GM12878 (cell line): Measurements from ENCODE around the gene PCDH15. TPM values are rescaled to one million over a fixed set of nuclear protein-coding genes. Genes with fewer than 3 reads are reported as not detected.
A peak's percentile ranks its signal among the peaks of the same experiment; 100 is the strongest.

Experiments
- ATAC-seq: fragments of 200-7000 bp; cut with Tn5 transposase; 3 replicates; pipeline ENCODE4 v1.9.1; 2020; ENCODE audit warnings: mild to moderate bottlenecking, moderate library complexity
- BruUV-seq: library from RNA; stranded (reverse); fragments of 400-500 nt; replicated peaks from 2 replicates; lab custom pipeline; 2021; lab: Mats Ljungman, UMichigan
- CTCF ChIA-PET: fragments of 300-600 bp; sonication (Branson Sonifier 250); formaldehyde crosslinking; extraction: SDS; loops from one replicate; lab custom pipeline; 2021; ENCODE audit warnings: inconsistent platforms; lab: Yijun Ruan, JAX
- POLR2A ChIA-PET: fragments of 350-600 bp; formaldehyde crosslinking; extraction: SDS; loops from one replicate; lab custom pipeline; 2021; ENCODE audit warnings: inconsistent platforms; lab: Charles Lee
- RAD21 ChIA-PET: fragments of 300-600 bp; sonication (Branson Sonifier 250); formaldehyde crosslinking; loops from one replicate; lab custom pipeline; 2023; ENCODE audit warnings: antibody characterized with exemption; ENCODE audit not compliant: unreplicated experiment; lab: Charles Lee
- SMC1A ChIA-PET: fragments of 300-600 bp; sonication (Branson Sonifier 250); formaldehyde crosslinking; loops from one replicate; lab custom pipeline; 2023; ENCODE audit not compliant: unreplicated experiment, uncharacterized antibody; lab: Charles Lee
- DNase-seq: peaks from one replicate; pipeline ENCODE4 v3.0.0-alpha.2; 2011; ENCODE audit warnings: low read depth, low spot score
- FAIRE-seq: peaks from 3 replicates; lab custom pipeline; 2011; peaks lifted over from hg19 to GRCh38; lab: Jason Lieb, UNC
- H2AFZ ChIP-seq: 2 replicates; pipeline ENCODE4 v1.6.0; 2011; ENCODE audit warnings: low read depth, low read length, control low read depth; ENCODE audit not compliant: control insufficient read depth
- H3K27ac ChIP-seq: 2 replicates; pipeline ENCODE4 v1.5.1; 2011; ENCODE audit warnings: control low read depth; ENCODE audit not compliant: control insufficient read depth, insufficient read depth
- H3K27me3 ChIP-seq, 2 experiments: replicated peaks in 1 of 2; 2 replicates each; pipeline versions ENCODE4 v1.6.0 to v1.6.1; 2011; ENCODE audit warnings: low read length in 1 of 2; ENCODE audit not compliant: control insufficient read depth in 2 of 2, insufficient read depth in 2 of 2
- H3K36me3 ChIP-seq, 2 experiments: 2 replicates each; pipeline ENCODE4 v1.5.1; 2011; ENCODE audit warnings: low read length in 1 of 2; ENCODE audit not compliant: control insufficient read depth in 2 of 2, insufficient read depth in 2 of 2
- H3K4me1 ChIP-seq: 2 replicates; pipeline ENCODE4 v1.6.1; 2011; ENCODE audit warnings: mild to moderate bottlenecking, low read length, moderate library complexity, mixed read lengths; ENCODE audit not compliant: control insufficient read depth, insufficient read depth
- H3K4me2 ChIP-seq: 2 replicates; pipeline ENCODE4 v1.6.0; 2011; ENCODE audit warnings: control low read depth; ENCODE audit not compliant: control insufficient read depth, insufficient read depth
- H3K4me3 ChIP-seq: fragments of 200-600 bp; sonication (generic); 2 replicates; pipeline ENCODE4 v1.5.1; 2016
- H3K79me2 ChIP-seq: 2 replicates; pipeline ENCODE4 v1.6.0; 2011; ENCODE audit warnings: low read length; ENCODE audit not compliant: control insufficient read depth, insufficient read depth
- H3K9ac ChIP-seq: 2 replicates; pipeline ENCODE4 v1.8.0; 2011; ENCODE audit warnings: low read length, control low read depth, mixed read lengths; ENCODE audit not compliant: control insufficient read depth, insufficient read depth
- H3K9me3 ChIP-seq: replicated peaks from 3 replicates; pipeline ENCODE4 v1.5.1; 2011; ENCODE audit warnings: mild to moderate bottlenecking, low read length; ENCODE audit not compliant: control insufficient read depth, insufficient read depth
- H4K20me1 ChIP-seq: 2 replicates; pipeline ENCODE4 v1.6.0; 2011; ENCODE audit not compliant: control insufficient read depth, insufficient read depth
- ASH2L ChIP-seq: fragments of 300-600, 200-600 bp; sonication (generic); IDR thresholded peaks from 2 replicates; pipeline ENCODE4 v1.6.1; 2017; ENCODE audit warnings: low read depth, mild to moderate bottlenecking, borderline replicate concordance
- CREB1 ChIP-seq: IDR thresholded peaks from 2 replicates; pipeline ENCODE4 v1.6.1; 2012; ENCODE audit warnings: low read depth, mild to moderate bottlenecking, inconsistent platforms
- EED ChIP-seq: sonication (generic); IDR thresholded peaks from 2 replicates; pipeline ENCODE4 v1.6.1; 2016; ENCODE audit warnings: antibody characterized with exemption, low read depth
- EP300 ChIP-seq, 2 experiments: fragments of 150-350 bp in 1 of 2; IDR thresholded peaks; 2 replicates each; pipeline ENCODE4 v1.6.1; 2011 to 2012; ENCODE audit warnings: low read depth in 2 of 2, low read length in 2 of 2, borderline replicate concordance in 1 of 2, improper control_type of control experiment in 1 of 2, inconsistent platforms in 1 of 2; ENCODE audit not compliant: control insufficient read depth in 1 of 2
- HDAC6 ChIP-seq: fragments of 200-600 bp; sonication (generic); IDR thresholded peaks from one replicate; pipeline ENCODE4 v1.8.0; 2017; ENCODE audit warnings: antibody characterized with exemption; ENCODE audit not compliant: unreplicated experiment
- IKZF1 ChIP-seq: fragments of 450-650 bp; conservative IDR thresholded peaks from 2 replicates; pipeline ENCODE4 v1.6.1; 2017; ENCODE audit warnings: antibody characterized with exemption, mild to moderate bottlenecking
- MEF2B ChIP-seq: fragments of 450-650 bp; IDR thresholded peaks from 2 replicates; pipeline ENCODE4 v1.6.1; 2018; ENCODE audit warnings: mild to moderate bottlenecking, moderate library complexity; ENCODE audit not compliant: partially characterized antibody, poor library complexity, severe bottlenecking
- NFXL1 ChIP-seq: fragments of 450-650 bp; IDR thresholded peaks from 2 replicates; pipeline ENCODE4 v1.6.1; 2017; ENCODE audit warnings: antibody characterized with exemption, mild to moderate bottlenecking, borderline replicate concordance
- NR2F1 ChIP-seq: fragments of 450-650 bp; conservative IDR thresholded peaks from 2 replicates; pipeline ENCODE4 v1.6.1; 2017; ENCODE audit warnings: mild to moderate bottlenecking
- PKNOX1 ChIP-seq: fragments of 450-650 bp; IDR thresholded peaks from 2 replicates; pipeline ENCODE4 v1.6.1; 2016; ENCODE audit warnings: mild to moderate bottlenecking
- PML ChIP-seq: IDR thresholded peaks from 2 replicates; pipeline ENCODE4 v1.6.1; 2012; ENCODE audit warnings: low read length, inconsistent platforms
- SKIL ChIP-seq: fragments of 450-650 bp; IDR thresholded peaks from 2 replicates; pipeline ENCODE4 v1.6.1; 2017; ENCODE audit warnings: mild to moderate bottlenecking, low read depth, inconsistent platforms; ENCODE audit not compliant: poor library complexity, severe bottlenecking
- SREBF1 ChIP-seq: IDR thresholded peaks from 2 replicates; pipeline ENCODE4 v1.6.1; 2012; ENCODE audit warnings: mild to moderate bottlenecking, low read length
- STAT1 ChIP-seq: fragments of 450-650 bp; conservative IDR thresholded peaks from 2 replicates; pipeline ENCODE4 v1.6.1; 2014; ENCODE audit warnings: antibody characterized with exemption, mild to moderate bottlenecking
- YY1 ChIP-seq: IDR thresholded peaks from 2 replicates; pipeline ENCODE4 v1.6.1; 2011; ENCODE audit warnings: low read depth, mild to moderate bottlenecking, low read length
- WGBS: methylation state at CpG from one replicate; pipeline ENCODE4 v1.1.6; 2016; ENCODE audit warnings: low lambda C conversion rate; ENCODE audit not compliant: insufficient replicate concordance, insufficient coverage; ENCODE audit errors: missing lambda C conversion rate; 5-methylcytosine and 5-hydroxymethylcytosine counted together
- in situ Hi-C: fragments of 300-500 bp; cut with MboI; formaldehyde crosslinking; loops from 9 replicates; pipeline ENCODE4 v1.14.3; 2018; ENCODE audit warnings: mixed read lengths
- intact Hi-C: fragments of 100-400 bp; cut with micrococcal nuclease; formaldehyde crosslinking; loops from one replicate; pipeline ENCODE4 v1.14.2; 2022; ENCODE audit not compliant: unreplicated experiment
- polyA plus RNA-seq, 11 experiments: library from polyadenylated mRNA; depleted of rRNA in 4 of 11; unstranded in 6 of 11; stranded (reverse) in 5 of 11; fragments of >200 nt; fragmentation: Nextera tagmentation in 4 of 11; fragmentation: Illumina TruSeq in 1 of 11; extraction: Ambion mirVana in 4 of 11; extraction: Trizol in 1 of 11; gene quantifications; 1 replicate in 1 of 11; 2 replicates in 10 of 11; pipeline versions ENCODE4 v1.2.1 to v1.2.3, GENCODE V29; 2011 to 2016; ENCODE audit warnings: inconsistent platforms in 2 of 11, missing spikeins in 2 of 11, low read depth in 1 of 11
- total RNA-seq, 4 experiments: library from RNA; depleted of rRNA in 3 of 4; stranded (reverse); fragments of >200 nt in 3 of 4; fragmentation: Illumina TruSeq in 1 of 4; extraction: Trizol in 1 of 4; gene quantifications; 2 replicates each; pipeline versions ENCODE4 v1.2.1 to v1.2.3, GENCODE V29; 2013 to 2021
- TF ChIP-seq, protein P1 (sequence below): fragments of 450-650 bp; formaldehyde crosslinking; IDR thresholded peaks from 2 replicates; pipeline ENCODE4 v1.5.0; 2022; ENCODE audit warnings: mild to moderate bottlenecking, missing genetic modification characterization
- TF ChIP-seq, protein P2 (sequence below): IDR thresholded peaks from 2 replicates; pipeline ENCODE4 v1.6.1; 2012; ENCODE audit warnings: low read depth, low read length, improper control_type of control experiment

Gene PCDH15
- total and polyA plus RNA-seq, 10 of the 15 experiments (the other 5 are each of a cell fraction or from before 2014, with no cell fraction given) = 0.03 to 0.52 (median 0.07) TPM; not detected in 6

DNA sequence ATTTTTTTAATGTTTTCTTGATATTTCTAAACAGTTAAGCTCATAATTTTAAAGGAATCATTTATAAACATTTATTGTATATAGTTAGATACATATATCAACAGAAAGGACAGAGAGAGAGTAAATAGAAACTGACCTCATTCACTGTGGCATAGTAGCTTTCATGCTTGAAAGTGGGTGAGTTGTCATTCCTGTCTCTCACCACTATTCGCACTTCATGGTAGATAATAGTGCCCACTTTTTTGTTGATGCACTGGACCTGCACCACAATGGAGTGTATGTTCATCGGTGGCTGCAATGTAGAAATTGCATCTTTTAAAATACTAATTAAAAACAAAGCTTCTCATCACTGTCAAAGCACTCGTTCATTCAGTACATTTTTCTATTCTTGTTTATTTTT, 432.0 kb downstream of the PCDH15 start:
- Histone ChIP-seq H3K79me2 (no peaks in the 10 kb centered on the region), H3K9me3 (no peaks in the 10 kb centered on the region), H3K9ac (no peak overlapping the region), H2AFZ (no peak overlapping the region), H3K4me1 (no peaks in the 10 kb centered on the region), H3K27me3 (no peaks in the 10 kb centered on the region), H3K4me3 (no peak overlapping the region), H4K20me1 (no peaks in the 10 kb centered on the region), H3K36me3 (no peaks in the 10 kb centered on the region), H3K27ac (no peak overlapping the region), H3K4me2 (no peak overlapping the region)
- FAIRE-seq (no peak), DNase-seq (no peak), ATAC-seq (peak; percentile 56; the same call in 2 of the 3 replicates)
- ChIA-PET SMC1A (no interaction called here), POLR2A (no interaction called here), RAD21 (no interaction called here), CTCF (no interaction called here)
- intact Hi-C loops (no loop called here), in situ Hi-C loops (no loop called here)
- no TSS peak for BruUV-seq
- 21% methylated on average over 3 of the region's 3 CpGs for WGBS
- TF ChIP-seq MEF2B = no peak
- no peak for TF ChIP-seq PKNOX1
- TF ChIP-seq SREBF1 = no peak
- no peak for TF ChIP-seq NFXL1
- no peak for TF ChIP-seq YY1
- no peak for TF ChIP-seq CREB1
- TF ChIP-seq, protein P1, sequence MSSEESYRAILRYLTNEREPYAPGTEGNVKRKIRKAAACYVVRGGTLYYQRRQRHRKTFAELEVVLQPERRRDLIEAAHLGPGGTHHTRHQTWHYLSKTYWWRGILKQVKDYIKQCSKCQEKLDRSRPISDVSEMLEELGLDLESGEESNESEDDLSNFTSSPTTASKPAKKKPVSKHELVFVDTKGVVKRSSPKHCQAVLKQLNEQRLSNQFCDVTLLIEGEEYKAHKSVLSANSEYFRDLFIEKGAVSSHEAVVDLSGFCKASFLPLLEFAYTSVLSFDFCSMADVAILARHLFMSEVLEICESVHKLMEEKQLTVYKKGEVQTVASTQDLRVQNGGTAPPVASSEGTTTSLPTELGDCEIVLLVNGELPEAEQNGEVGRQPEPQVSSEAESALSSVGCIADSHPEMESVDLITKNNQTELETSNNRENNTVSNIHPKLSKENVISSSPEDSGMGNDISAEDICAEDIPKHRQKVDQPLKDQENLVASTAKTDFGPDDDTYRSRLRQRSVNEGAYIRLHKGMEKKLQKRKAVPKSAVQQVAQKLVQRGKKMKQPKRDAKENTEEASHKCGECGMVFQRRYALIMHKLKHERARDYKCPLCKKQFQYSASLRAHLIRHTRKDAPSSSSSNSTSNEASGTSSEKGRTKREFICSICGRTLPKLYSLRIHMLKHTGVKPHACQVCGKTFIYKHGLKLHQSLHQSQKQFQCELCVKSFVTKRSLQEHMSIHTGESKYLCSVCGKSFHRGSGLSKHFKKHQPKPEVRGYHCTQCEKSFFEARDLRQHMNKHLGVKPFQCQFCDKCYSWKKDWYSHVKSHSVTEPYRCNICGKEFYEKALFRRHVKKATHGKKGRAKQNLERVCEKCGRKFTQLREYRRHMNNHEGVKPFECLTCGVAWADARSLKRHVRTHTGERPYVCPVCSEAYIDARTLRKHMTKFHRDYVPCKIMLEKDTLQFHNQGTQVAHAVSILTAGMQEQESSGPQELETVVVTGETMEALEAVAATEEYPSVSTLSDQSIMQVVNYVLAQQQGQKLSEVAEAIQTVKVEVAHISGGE = no peak
- TF ChIP-seq PML = no peak
- TF ChIP-seq ASH2L = no peak
- TF ChIP-seq STAT1 = no peak
- no peak for TF ChIP-seq EED
- TF ChIP-seq EP300 (IDR thresholded peaks at IDR 0.05; ENCODE audit: borderline replicate concordance in 1 of 2, control insufficient read depth in 1 of 2, low read depth in 2 of 2, low read length in 2 of 2) = no peak
- no peak for TF ChIP-seq HDAC6
- no peak for TF ChIP-seq SKIL
- no peak for TF ChIP-seq IKZF1
- no peak for TF ChIP-seq NR2F1
- TF ChIP-seq, protein P2, sequence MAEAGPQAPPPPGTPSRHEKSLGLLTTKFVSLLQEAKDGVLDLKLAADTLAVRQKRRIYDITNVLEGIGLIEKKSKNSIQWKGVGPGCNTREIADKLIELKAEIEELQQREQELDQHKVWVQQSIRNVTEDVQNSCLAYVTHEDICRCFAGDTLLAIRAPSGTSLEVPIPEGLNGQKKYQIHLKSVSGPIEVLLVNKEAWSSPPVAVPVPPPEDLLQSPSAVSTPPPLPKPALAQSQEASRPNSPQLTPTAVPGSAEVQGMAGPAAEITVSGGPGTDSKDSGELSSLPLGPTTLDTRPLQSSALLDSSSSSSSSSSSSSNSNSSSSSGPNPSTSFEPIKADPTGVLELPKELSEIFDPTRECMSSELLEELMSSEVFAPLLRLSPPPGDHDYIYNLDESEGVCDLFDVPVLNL = no peak
